RKO (cell line): Measurements from ENCODE around the gene EHD1.
A peak's percentile ranks its signal among the peaks of the same experiment; 100 is the strongest.
"Not testable (repeated sequence)": the region's sequence is repeated elsewhere in the genome, so short reads cannot be mapped to it uniquely, and the experiment has no call there.

Source experiments
- DNase-seq: peaks from one replicate; pipeline ENCODE4 v3.0.0-alpha.2; 2016; ENCODE audit warnings: low spot score

Gene EHD1

DNA sequence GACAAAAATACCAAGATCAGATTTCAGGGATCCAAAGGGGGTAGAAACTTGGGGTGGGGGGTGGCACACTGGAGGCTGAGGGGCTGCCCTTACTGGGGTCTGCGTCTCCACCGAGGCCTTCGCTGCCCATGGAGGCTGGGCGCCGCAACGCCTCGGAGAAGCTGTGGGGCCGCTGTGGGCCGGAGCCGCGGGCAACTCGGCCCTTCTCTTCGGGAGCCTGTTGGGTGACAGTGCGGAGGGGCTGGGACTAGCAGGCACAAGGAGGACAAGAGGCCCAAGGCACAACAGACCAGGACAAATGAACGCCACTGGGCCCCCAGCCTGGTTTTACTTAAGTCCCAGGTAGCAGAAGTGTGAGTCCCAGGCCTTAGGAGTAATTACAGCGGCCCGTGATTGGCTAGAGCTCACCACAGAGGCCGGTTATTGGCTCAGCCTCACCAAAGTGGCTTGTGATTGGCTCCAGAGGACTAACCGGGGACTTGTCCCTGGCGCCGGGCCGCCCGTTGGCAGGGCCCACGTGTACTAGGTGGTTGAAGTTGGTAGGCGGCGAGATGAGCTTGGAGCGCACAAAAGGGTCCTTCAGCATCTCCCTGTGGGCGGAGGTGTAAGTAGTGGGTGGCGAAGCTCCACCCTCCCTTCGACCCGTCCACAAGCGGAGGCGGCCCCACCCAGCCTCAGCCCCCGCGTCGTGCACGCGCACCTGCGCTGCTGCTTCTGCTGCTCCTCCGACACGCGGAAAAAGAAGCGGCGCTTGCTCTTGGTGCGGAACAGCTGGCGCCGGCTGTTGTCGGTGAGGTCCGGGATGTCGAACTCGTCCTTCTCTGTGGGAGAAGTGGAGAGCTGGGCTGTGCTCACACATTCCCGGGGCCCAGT lies 51.6 kb downstream of the EHD1 start:
- no peak for DNase-seq

DNA sequence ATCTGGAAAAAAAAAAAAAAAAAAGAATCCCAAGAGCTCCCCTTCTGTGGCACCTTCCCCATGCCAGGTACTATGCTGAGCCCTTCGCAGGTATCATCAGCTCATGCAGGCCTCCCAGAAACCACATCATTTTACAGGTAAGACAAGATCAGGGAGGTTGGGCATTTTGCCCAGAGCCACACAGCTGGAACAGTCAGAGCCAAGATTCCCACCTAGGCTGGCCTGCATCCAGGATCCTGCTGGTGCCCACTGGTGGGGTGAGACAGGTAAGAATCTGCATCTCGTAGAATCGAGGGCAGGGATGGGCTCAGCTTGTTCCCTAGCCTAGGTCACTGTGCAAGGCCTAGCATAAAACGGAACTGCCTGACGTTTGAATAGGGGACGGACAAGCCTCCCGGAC lies 52.4 kb downstream of the EHD1 start:
- no peak for DNase-seq

DNA sequence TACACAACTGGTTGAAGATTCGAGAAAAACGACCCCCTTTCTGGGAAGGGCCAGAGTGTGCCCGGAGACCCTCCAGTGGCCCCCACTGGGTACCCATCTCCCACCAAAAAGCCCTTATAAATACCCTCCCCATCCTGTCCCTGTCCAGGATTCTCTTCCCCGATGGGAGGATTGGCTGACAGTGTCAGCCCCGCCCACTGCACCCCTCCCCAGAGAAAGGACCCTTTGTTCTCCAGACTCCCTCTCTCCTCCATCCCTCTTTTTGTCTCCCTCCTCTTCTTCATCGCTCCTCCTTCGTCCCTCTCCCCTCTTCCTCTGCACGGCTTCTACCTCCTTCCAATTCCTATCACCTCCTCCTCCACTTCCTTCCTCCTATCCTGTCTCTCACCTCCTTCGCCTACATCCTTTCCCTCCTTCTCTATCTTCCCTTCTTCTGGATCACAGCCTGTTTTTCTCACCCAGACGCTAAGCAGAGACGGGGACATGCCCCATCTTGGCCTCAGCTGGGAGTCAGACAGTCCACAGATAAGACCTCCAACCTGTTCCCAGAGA lies 54.8 kb downstream of the EHD1 start:
- DNase-seq, result no peak

DNA sequence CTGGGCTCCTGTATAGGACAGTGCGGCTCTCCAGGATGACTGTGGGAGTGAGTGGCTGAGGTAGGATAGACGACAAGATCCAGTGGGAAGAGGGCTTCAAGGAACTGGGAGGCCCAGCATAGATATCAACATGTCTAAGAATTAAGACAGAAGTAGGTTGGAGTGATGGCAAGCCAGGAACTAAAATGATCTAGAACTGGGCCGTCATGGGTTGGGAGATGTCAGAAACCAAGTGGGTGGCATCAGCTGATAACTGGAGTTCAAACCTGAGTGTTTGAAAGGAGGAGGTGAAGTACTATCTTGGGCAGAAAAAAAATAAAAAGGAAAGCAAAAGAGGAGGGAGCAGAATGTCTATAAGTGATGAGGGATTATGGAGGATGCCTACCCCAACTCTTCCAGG lies 60.9 kb downstream of the EHD1 start:
- no peak for DNase-seq

DNA sequence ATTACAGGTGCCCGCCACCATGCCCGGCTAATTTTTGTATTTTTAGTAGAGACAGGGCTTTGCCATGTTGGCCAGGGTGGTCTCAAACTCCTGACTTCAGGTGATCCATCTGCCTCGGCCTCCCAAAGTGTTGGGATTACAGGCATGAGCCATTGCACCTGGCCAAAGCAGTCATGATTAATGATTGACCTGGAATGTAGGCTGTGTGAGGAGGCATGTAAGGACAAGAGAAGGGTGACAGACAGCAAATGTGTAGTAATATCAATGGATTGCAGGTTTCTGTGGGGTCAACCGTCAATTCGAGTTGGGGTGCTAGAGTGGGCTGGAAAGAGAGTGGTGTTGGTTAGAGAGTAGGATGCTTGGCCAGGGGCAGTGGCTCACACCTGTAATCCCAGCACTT lies 63.0 kb downstream of the EHD1 start:
- DNase-seq, result not testable (repeated sequence)

DNA sequence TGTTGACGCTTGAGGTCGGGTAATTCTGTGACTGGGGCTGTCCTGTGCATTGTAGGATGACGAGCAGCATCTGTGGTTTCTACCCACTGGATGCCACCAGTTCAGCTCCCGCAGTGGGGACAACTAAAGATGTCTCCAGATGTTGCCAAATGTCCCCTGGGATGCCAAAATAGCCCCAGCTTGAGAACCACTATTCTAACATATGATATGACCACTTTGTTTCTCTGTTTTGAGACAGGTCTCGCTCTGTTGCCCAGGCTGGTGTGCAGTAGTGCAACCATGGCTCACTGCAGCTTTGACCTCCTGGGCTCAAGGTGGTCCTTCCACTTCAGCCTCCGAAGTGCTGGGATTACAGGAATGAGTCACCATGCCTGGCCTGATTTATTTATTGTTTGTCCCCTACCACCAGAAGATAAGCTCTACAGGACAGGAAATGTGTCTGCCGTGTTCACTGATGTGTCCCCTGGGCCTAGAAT lies 63.7 kb downstream of the EHD1 start:
- DNase-seq, result no peak

DNA sequence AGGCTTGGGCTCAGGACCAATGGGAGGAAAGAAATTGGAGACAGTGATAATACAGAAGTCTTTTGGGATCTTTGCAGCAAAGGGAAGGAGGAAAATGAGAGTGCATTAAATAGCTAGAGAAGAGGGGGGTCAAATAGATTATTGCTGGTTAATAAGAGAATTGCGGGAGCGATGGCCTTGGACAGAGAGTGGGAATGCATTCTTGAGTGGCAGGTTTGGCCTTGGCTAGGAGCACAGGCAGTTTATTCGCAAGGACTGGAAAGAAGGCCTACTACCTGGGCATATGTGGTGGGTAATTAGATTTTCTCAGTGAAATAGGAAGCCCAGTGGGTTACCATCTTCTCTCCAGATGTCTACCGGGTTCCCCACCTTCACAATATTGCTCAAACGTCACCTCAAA lies 64.6 kb downstream of the EHD1 start:
- DNase-seq, result no peak

DNA sequence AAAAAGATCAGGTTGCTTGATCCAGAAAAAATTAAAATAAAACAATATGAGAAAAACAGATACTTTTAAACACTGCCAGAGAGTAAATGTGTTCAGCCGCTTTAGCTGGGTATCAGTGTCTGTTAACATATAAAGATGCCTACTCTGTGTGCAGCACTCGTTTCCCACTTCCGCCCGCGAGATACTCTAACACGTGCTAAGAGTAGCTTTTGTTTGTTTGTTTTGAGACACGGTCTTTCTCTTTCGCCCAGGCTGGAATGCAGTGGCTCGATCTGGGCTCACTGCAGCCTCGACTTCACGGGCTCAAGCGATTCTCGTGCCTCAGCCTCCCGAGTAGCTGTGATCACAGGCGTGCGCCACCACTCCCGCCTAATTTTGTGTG lies 67.5 kb downstream of the EHD1 start:
- DNase-seq, result no peak

DNA sequence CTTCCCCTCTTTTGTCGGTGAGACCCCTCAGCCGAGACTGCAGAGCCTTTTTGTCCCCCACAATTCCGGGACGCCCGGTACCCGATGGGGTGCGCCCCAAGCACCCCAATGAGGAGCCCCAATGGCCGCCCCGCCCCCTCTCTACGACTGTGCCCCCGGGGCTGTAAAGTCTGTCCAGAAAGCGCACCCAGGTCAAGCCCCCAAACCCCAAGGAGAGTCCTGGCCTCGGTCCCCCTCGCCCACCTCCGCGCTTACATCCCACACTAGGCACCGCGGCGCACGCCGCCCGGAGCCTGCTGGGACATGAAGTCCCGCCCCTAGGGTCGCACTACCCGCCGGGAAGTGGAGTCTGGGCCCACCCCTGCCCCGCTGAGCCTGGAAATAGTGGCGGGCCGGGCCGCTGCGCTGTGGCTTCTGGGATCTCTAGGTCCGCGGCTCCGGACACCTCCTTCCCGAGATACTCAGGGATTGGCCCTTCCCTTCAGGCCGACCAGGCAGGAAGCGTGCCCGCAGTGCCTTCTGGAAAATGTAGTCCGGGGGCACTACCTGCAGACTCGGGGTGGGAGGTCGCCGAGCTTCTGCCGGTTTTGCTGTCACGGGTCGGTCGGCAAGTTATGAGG lies 68.0 kb downstream of the EHD1 start, which contains the start of gene MEN1:
Gene MEN1 (minus strand): TSS at position 281 of the 620 bp plus-strand sequence. CDS start 442 bp downstream, outside the sequence.
- peak; percentile 96 for DNase-seq

DNA sequence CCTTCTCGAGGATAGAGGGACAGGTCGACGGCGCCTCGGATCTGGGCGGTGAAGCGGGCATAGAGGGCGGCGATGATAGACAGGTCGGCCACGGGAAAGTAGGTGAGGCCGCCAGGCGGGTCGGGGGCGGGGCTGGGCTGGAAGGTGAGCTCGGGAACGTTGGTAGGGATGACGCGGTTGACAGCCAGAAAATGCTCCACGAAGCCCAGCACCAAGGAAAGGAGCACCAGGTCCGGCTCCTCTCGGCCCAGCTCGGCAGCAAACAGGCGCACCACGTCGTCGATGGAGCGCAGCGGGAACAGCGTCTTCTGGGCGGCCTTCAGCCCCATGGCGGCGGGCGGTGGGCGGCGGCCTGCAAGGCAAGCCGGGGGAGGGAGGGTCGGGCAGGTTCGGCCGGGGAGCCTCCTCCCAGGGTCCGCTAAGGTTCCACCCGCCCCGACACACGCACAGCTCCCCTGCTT lies 68.6 kb downstream of the EHD1 start:
- DNase-seq, result no peak

DNA sequence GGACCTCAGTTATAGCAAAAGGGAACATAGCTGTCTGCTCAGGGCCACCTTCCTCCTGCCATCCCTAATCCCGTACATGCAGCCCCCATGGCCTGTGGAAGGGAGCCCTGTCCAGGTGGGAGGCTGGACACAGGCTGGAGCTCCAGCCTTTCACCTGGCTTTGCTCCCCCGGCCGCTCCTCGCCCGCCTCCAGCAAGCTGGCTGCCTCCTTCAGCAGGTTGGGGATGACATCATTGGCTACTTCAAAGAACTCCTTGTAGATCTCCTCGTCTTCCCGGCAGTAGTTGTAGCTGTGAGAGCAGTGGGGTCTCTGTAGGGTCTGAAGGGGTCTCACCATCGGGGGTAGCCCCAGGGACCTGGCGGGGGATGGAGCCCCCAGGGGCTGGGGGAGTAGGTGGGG lies 72.9 kb downstream of the EHD1 start:
- no peak for DNase-seq

DNA sequence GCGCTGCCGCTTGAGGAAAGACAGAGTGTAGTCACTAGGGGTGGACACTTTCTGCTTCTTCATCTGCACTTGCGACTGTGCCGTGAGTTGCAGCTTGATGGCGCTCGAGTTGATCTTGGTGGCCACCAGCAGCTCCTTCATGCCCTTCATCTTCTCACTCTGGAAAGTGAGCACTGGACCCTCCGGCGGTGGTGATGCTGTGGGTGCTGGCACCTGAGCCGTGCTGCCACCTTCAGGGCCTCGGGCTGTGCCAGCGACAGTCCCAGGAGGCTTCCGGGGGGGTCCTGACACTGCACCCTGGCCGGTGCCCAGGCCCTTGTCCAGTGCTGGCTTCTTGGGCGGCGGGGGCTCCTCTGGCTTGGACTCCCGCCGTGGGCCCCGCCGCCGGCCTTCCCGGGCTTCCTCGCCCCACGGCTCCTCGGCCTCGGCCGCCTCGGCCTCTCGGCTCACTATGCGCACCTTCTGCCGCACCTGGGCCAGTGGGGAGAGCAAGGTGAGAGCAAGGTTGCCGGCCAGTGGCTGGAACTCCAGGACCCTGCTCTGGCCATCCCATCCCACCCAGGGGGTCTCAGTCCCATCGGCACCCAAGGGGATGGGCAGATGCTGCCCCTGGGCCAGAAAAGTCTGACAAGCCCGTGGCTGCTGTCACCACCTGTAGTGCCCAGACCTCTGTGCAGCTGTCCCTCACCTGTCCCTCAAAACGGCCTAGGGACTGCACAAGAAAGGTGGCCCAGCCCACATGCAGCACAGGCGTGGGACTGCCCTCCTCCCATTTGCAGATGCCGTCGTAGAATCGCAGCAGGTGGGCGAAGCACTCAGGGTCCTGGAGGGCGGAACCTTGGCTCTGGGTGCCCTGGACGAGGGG lies 73.8 kb downstream of the EHD1 start:
- peak; percentile 46 for DNase-seq

DNA sequence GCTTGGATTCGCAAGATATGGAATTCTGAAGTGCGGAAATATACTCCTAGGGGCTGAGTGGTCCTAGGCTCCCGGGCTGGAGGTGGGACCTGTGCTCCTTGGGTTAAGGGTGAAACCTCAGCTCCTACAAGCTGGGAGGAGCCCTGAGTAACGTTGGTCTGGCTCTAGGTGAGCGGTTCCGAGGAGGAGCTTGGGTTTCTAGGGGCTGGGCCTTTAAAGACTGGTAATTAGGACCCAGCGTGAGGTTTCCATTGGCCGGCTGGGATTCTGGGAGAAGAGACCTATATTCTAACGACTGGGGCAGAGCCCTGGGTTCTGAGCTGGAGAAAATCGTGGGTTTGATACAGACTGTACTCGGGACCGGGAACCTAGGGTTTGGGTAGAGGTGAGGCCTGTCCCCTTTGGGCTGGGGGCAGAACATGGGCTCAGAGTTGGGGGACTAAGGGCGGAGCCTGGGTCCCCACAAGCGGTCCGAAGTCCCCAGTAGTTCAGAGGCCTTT lies 74.5 kb downstream of the EHD1 start:
- DNase-seq, result no peak

DNA sequence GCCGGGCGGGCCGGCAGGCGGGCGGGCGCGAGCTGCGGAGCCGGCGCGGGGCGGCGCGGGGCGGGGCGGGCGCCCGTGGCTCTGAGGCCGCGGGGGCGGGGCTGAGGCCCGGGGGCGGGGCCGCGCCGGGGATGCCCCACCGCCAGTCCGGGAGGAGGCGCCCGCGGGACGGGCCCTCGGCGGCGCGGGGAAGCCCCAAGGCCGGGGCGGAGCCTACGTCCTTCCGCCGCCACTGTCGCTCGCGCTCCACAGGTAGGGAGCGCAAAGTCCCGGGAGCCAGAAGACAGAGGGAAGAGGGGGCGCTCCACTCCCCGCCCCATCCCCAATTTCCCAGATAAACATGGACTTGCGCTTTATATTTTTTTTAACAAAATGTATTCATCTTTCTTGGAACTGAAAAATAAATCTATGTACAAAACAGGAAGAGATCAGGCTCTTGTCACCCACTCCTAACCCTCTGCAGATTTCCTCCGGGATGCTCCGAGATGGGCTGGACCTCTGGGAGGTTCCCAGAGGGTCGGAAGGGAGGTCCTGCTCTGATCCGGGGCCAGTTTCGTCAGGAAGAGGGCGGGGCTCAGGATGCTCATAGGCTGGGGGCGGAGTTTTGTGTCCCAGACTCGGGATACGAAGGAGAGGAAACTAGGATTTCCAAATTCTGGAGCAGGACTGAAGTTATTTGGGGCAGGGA lies 75.1 kb downstream of the EHD1 start, which contains the start of gene MAP4K2:
Gene MAP4K2 (minus strand): TSS at position 57 of the 688 bp plus-strand sequence. CDS start 65 bp downstream, outside the sequence.
- DNase-seq, result peak; percentile 88

DNA sequence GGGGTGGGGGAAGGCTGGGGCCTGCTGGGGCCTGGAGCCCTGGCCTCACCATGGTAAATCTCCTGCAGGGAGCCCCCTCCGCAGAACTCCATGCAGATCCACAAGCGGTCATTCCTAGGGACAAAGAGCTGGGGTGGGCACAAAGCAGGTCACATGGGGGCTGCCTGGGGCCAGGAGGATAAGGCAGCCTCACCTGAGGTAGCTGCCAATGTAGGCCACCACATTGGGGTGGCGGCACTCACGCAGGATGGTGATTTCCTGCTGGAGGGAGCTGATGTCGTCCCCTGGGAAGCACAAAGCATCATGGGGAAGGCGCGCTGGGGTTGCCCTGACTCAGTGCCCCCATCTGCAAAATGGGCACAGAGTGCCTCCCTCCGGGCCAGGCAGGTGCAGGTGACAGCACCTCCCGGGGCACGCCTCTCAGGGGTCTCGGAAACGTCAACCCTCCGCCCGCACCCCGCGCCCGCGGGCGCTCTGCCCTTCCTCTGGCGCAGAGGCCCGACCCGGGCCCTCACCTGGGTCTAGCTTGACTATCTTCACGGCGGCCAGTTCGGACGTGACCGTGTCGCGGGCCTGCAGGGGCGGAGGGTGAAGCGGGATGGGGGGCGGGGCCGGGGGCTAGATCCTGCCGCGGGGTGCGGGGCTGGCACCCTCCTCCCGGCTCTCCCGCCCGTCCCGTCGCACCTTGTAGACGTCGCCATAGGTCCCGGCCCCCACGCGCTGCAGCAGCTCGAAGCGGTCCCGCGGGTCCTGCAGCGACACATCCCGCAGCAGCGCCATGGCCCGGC lies 75.9 kb downstream of the EHD1 start:
- peak; percentile 18 for DNase-seq
